GM19035 (cell line): Measurements from ENCODE around the gene SALL2.

Experiments used
- ATAC-seq: cut with Tn5 transposase; IDR thresholded peaks from one replicate; pipeline ENCODE4 v1.9.1; 2021; ENCODE audit not compliant: unreplicated experiment

Gene SALL2

GRCh38 chr14:21494902-21495762, 31.0 kb downstream of the SALL2 start:
- ATAC-seq = no peak

DNA sequence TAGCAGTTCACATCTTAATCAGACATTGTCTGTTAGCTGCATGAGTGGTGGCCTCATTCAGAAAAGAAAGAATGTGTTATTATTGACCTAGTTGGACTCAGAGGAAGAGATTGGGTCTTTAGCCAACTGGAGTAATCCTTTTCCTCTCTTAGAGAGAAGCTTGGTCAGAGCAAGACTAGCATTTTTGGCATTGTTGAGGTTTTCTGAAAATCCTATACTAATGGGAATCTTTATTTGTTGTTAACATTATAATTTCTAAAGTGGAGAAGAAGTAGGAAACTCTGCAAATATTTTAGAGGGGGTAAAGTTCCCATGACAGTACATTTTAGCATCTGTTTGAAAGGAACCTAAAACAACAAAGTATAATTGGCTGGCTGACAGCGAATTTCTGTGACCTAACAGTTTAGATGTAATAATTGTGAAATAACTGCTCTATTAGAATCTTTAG, 39.5 kb downstream of the SALL2 start:
- no peak for ATAC-seq

DNA sequence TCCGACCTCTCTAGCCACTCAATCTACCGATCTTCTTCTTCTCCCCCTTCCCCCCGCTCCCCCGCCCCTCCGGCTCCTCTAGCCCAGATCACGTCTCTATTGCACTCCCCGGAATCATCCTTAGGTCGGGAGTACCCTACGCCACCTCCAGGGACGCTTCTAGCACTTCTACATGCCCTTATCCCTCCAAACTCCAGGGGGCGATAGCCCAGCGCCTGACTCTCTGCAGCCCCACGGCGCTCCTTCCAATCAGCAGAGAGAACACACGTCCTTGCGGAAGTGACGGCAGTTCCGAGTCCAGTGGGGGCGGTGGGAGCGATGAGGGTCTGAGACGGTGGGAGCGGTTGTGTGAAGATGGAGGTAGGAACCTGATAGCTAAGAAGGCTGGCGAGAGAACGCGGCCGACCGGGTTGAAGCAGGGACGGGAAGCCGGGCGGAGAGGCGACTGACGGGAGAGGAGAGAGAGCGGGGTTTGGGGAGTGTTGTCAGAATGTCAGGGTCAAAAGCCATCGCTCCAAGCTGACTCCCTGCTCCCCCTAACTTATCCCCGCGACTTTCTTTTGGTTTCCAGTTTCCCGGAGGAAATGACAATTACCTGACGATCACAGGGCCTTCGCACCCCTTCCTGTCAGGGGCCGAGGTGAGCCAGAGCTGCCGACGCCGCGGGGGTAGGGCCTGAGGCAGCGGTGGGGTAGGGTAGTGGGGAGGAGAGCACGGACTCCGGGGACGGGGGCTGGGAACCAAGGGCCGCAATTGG, 49.0 kb downstream of the SALL2 start, which contains the start of the genes RAB2B and TOX4:
Gene RAB2B, minus strand, starts transcription at position 35 of the 757 bp plus-strand sequence. CDS start 87 bp downstream, outside the sequence.
Gene TOX4, plus strand, starts transcription at position 271 of the 757 bp plus-strand sequence. Its CDS starts 84 bp downstream, at position 355.
- peak; percentile 100 for ATAC-seq

GRCh38 chr14:21476523-21476924, 49.6 kb downstream of the SALL2 start:
- ATAC-seq = peak; percentile 39

DNA sequence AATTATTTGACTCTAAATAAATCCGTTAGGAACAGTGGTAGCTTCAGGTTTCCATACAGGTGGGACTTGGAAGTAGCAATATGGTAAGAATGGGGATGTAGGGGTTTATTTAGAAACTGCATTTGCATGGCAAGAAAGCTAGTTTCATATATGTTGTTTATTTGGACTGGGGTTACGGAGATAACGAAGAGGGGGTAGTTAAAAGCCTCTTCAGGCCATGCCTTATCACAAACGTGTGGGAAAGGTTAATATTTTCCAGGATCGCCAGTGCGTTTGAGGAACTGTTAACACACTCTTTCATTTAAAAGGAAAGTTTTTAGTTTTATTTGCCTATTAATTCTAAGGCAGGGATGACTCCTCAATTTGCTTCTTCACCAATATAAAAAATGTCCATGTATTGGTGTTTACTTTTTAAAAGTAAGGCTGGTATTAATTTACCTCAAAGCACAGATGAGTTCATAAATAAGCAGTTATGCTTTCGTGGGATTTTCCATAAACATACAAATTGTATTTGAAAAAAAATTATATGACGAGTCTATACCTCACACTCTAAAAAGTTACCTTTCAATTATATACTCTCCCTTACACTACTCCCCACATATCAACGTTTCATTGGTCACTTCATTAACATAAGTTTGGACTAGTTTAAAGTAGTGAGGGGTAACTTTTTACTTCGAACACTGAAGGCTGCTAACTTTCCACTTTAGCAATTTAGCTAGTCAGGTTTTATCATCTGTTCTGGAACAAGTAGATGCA, 50.2 kb downstream of the SALL2 start:
- no peak for ATAC-seq
